Measurements from ENCODE around the gene ATP5PD. TPM values are rescaled to one million over a fixed set of nuclear protein-coding genes. Genes with fewer than 3 reads are reported as not detected.

The ATP5PD gene
- total RNA-seq, 2 experiments from 2014 or later, result 175 to 181 TPM

Other genes with a start within 250 kb of the ATP5PD start
- not detected for gene GRIN2C, start 187.1 kb downstream of the ATP5PD start, total RNA-seq
- 10 to 100 TPM; 21.0 to 22.5 TPM for gene FDXR, start 174.0 kb downstream of the ATP5PD start, total RNA-seq
- gene FADS6, start 153.3 kb downstream of the ATP5PD start, total RNA-seq, result not detected
- not detected for gene USH1G, start 123.7 kb downstream of the ATP5PD start, total RNA-seq
- not detected for gene OTOP2, start 122.7 kb downstream of the ATP5PD start, total RNA-seq
- not detected for gene OTOP3, start 111.1 kb downstream of the ATP5PD start, total RNA-seq
- gene HID1, start 74.2 kb downstream of the ATP5PD start, total RNA-seq, result 1 to 10 TPM in 1 of 2 experiments, under 1 TPM in 1; 0.89 to 1.9 TPM
- gene CDR2L, start 59.3 kb downstream of the ATP5PD start, total RNA-seq, result 1 to 10 TPM; 1.8 to 2.0 TPM
- 10 to 100 TPM; 65.5 to 66.5 TPM for gene MRPL58, start 34.3 kb downstream of the ATP5PD start, total RNA-seq
- 10 to 100 TPM; 16.8 to 19.1 TPM for gene KCTD2, start 256 bp upstream of the ATP5PD start, total RNA-seq
- gene SLC16A5, start 41.0 kb upstream of the ATP5PD start, total RNA-seq, result 1 to 10 TPM; 2.3 to 2.8 TPM
- 10 to 100 TPM; 10.8 to 11.8 TPM for gene ARMC7, start 63.0 kb upstream of the ATP5PD start, total RNA-seq
- gene NT5C, start 84.8 kb upstream of the ATP5PD start, total RNA-seq, result 10 to 100 TPM; 77.0 to 81.4 TPM
- 100 to 1,000 TPM; 233 to 238 TPM for gene JPT1, start 107.5 kb upstream of the ATP5PD start, total RNA-seq
- gene SUMO2, start 136.0 kb upstream of the ATP5PD start, total RNA-seq, result 100 to 1,000 TPM; 634 to 647 TPM
- gene NUP85, start 158.7 kb upstream of the ATP5PD start, total RNA-seq, result 100 to 1,000 TPM; 141 to 151 TPM
- 10 to 100 TPM; 67.5 to 68.8 TPM for gene GGA3, start 214.6 kb upstream of the ATP5PD start, total RNA-seq
- gene MRPS7, start 214.9 kb upstream of the ATP5PD start, total RNA-seq, result 100 to 1,000 TPM in 1 of 2 experiments, 10 to 100 TPM in 1; 98.9 to 102 TPM
- gene MIF4GD, start 224.3 kb upstream of the ATP5PD start, total RNA-seq, result 10 to 100 TPM; 42.4 to 43.9 TPM
- gene SLC25A19, start 242.5 kb upstream of the ATP5PD start, total RNA-seq, result 100 to 1,000 TPM; 136 to 141 TPM